Panc1 (cell line): ENCODE data around the gene OXTR. TPM values are rescaled to one million over a fixed set of nuclear protein-coding genes. Genes with fewer than 3 reads are reported as not detected.

Experiments used
- ATAC-seq: fragments of 200-7000 bp; cut with Tn5 transposase; 2 replicates; pipeline ENCODE4 v1.9.1; 2020; ENCODE audit warnings: mild to moderate bottlenecking, moderate library complexity
- BruUV-seq: library from RNA; stranded (reverse); fragments of 400-500 nt; replicated peaks from 2 replicates; lab custom pipeline; 2021; lab: Mats Ljungman, UMichigan
- CTCF ChIA-PET: fragments of 300-600 bp; sonication (Branson Sonifier 250); formaldehyde crosslinking; loops from one replicate; lab custom pipeline; 2022; ENCODE audit warnings: antibody characterized with exemption; lab: Charles Lee
- POLR2A ChIA-PET: fragments of 300-600 bp; sonication (Branson Sonifier 250); formaldehyde crosslinking; loops from one replicate; lab custom pipeline; 2022; ENCODE audit warnings: antibody characterized with exemption; lab: Charles Lee
- DNase-seq: peaks from one replicate; pipeline ENCODE4 v3.0.0-alpha.2; 2010; ENCODE audit warnings: low read depth, low spot score
- H3K27ac ChIP-seq: 2 replicates; pipeline ENCODE4 v1.5.1; 2011; ENCODE audit warnings: mild to moderate bottlenecking, low read length, inconsistent platforms
- H3K27me3 ChIP-seq: fragments of 200-500 bp; sonication (Bioruptor generic); 2 replicates; pipeline ENCODE4 v1.6.0; 2014; ENCODE audit warnings: low read length, inconsistent platforms; ENCODE audit not compliant: control insufficient read depth, insufficient read depth
- H3K36me3 ChIP-seq: fragments of 200-500 bp; sonication (Bioruptor generic); 2 replicates; pipeline ENCODE4 v1.5.1; 2014; ENCODE audit warnings: inconsistent platforms, mild to moderate bottlenecking, low read length, moderate library complexity; ENCODE audit not compliant: control insufficient read depth, insufficient read depth
- H3K4me1 ChIP-seq: 2 replicates; pipeline ENCODE4 v1.5.1; 2011; ENCODE audit warnings: inconsistent platforms, mild to moderate bottlenecking, low read length, moderate library complexity; ENCODE audit not compliant: control insufficient read depth, insufficient read depth
- H3K4me3 ChIP-seq, 2 experiments: 2 replicates each; pipeline ENCODE4 v1.5.1; 2011 to 2012; ENCODE audit warnings: low read depth in 2 of 2, low read length in 2 of 2, mild to moderate bottlenecking in 2 of 2, inconsistent platforms in 1 of 2, moderate library complexity in 1 of 2
- H3K9me3 ChIP-seq: fragments of 200-500 bp; sonication (Bioruptor generic); 2 replicates; pipeline ENCODE4 v1.5.1; 2014; ENCODE audit warnings: low read depth, mild to moderate bottlenecking, inconsistent platforms, low read length, moderate library complexity; ENCODE audit not compliant: control insufficient read depth, insufficient read depth
- CTCF ChIP-seq: fragments of 450-650 bp; IDR thresholded peaks from 2 replicates; pipeline ENCODE4 v1.5.1; 2017; ENCODE audit warnings: mild to moderate bottlenecking
- POLR2AphosphoS5 ChIP-seq: IDR thresholded peaks from 2 replicates; pipeline ENCODE4 v1.6.1; 2012; ENCODE audit warnings: mild to moderate bottlenecking, low read depth, low read length, moderate library complexity
- REST ChIP-seq, 2 experiments: IDR thresholded peaks; 2 replicates each; pipeline ENCODE4 v1.6.1; 2011 to 2012; ENCODE audit warnings: low read depth in 2 of 2, control low read depth in 1 of 2, low read length in 1 of 2, mild to moderate bottlenecking in 1 of 2, moderate library complexity in 1 of 2; ENCODE audit not compliant: insufficient read depth in 1 of 2
- SIN3A ChIP-seq: IDR thresholded peaks from 2 replicates; pipeline ENCODE4 v1.6.1; 2012; ENCODE audit warnings: low read depth, mild to moderate bottlenecking, low read length, moderate library complexity, borderline replicate concordance; ENCODE audit not compliant: insufficient read depth
- TCF7L2 ChIP-seq: IDR thresholded peaks from 2 replicates; pipeline ENCODE4 v1.6.1; 2011; ENCODE audit warnings: mild to moderate bottlenecking, low read depth, low read length, inconsistent platforms
- in situ Hi-C: cut with HindIII; loops from 2 replicates; pipeline ENCODE4 v1.10.0; 2016; ENCODE audit warnings: low sequenced_read_pairs, low pct_unique_long_range_greater_than_20kb
- intact Hi-C: fragments of 100-400 bp; cut with micrococcal nuclease; formaldehyde crosslinking; loops from one replicate; pipeline ENCODE4 v1.10.0; 2022; ENCODE audit not compliant: unreplicated experiment
- total RNA-seq: library from RNA; stranded (reverse); gene quantifications from one replicate; pipeline ENCODE4 v1.2.1, GENCODE V29; 2021; ENCODE audit not compliant: unreplicated experiment

Gene OXTR
- total RNA-seq, 1 experiment from 2014 or later = 2.7 TPM

DNA sequence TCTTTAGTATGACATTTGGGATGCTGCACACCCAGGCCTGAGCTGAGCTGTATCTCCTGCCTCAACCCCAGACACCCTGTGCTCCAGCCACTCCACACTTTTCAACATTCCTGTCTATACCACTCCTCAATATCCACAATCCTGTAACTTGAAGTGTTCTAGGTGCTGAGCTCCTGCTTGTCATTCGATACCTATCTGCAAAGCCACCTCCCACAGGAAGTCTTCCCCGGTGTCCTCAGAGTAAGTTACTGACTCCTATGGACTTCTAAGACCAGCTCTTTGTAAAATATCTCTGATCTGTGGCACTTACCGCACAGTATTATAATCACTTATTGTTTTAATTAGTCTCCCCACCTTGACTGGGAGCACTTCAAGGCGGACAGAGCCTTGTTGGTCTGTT, 37.0 kb downstream of the OXTR start:
- POLR2A ChIA-PET = no interaction called here

DNA sequence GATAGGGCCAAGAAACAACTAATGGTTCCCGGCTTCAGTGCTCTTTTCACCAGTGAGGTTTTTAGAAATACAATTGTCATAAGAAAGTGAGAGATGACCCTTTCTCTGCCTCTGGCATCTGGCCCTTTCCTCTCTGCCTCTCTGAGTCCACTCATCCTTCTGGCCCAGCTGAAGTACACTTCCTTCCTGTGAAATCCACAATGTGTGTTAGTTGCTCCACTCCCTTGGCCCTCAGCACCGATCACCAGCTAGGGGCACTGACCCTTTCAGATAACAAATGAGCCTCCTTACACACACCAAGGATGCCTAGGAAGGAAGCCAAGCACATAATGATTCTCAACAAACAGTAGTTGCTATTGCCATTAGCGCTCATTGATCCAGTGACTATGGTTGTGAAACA, 38.8 kb downstream of the OXTR start:
- DNase-seq (no peak), ATAC-seq (no peak)
- no peak for TF ChIP-seq SIN3A
- no peaks in the 10 kb centered on the region for H3K27me3 ChIP-seq
- in situ Hi-C loops (no loop called here), intact Hi-C loops (no loop called here)
- no peaks in the 10 kb centered on the region for H3K9me3 ChIP-seq
- H3K36me3 ChIP-seq = no peaks in the 10 kb centered on the region
- ChIA-PET CTCF (no interaction called here), POLR2A (no interaction called here)
- no peaks in the 10 kb centered on the region for H3K4me1 ChIP-seq
- no peak overlapping the region for H3K4me3 ChIP-seq
- H3K27ac ChIP-seq = no peak overlapping the region
- BruUV-seq = no TSS peak

More for the DNA sequence above, 37.0 kb downstream of the OXTR start:
- BruUV-seq = no TSS peak
- intact Hi-C loops = no loop called here
- in situ Hi-C loops = no loop called here
- CTCF ChIA-PET = no interaction called here
- Histone ChIP-seq H3K27ac (no peak overlapping the region), H3K36me3 (no peaks in the 10 kb centered on the region), H3K4me3 (no peak overlapping the region), H3K27me3 (no peaks in the 10 kb centered on the region), H3K4me1 (no peaks in the 10 kb centered on the region), H3K9me3 (no peaks in the 10 kb centered on the region)
- DNase-seq (no peak), ATAC-seq (no peak)
- TF ChIP-seq CTCF (no peak), POLR2AphosphoS5 (no peak), TCF7L2 (no peak), SIN3A (no peak), REST (IDR thresholded peaks at IDR 0.05; ENCODE audit: insufficient read depth in 1 of 2, low read depth in 2 of 2, low read length in 1 of 2) (no peak)

DNA sequence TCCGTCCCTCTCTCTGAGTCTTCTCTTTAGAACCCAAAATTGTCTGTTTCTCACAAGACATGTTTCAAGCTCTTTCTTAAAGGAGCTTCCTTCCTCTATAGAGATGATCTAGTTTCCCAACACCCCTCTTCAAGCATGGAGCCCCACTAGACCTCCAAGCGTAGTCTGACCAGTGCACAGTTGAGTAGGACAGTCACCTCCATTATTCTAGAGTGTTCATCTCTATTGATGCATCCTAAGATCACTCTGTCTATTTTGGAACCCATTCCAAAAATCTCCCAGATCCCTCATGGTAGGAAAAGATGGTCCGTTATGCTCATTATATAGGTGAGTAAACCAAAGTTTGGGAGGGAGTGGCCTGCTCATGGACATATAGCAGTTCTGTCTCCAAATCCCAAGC, 39.9 kb downstream of the OXTR start:
- BruUV-seq = no TSS peak
- no peak for TF ChIP-seq TCF7L2
- no peak for TF ChIP-seq REST (IDR thresholded peaks at IDR 0.05; ENCODE audit: insufficient read depth in 1 of 2, low read depth in 2 of 2, low read length in 1 of 2)
- TF ChIP-seq SIN3A = no peak
- no peak for TF ChIP-seq CTCF
- no peak for TF ChIP-seq POLR2AphosphoS5
- intact Hi-C loops = no loop called here
- ATAC-seq = no peak
- H3K27me3 ChIP-seq = no peaks in the 10 kb centered on the region
- CTCF ChIA-PET = no interaction called here
- no peaks in the 10 kb centered on the region for H3K9me3 ChIP-seq
- POLR2A ChIA-PET = no interaction called here
- no peak overlapping the region for H3K4me3 ChIP-seq
- no peaks in the 10 kb centered on the region for H3K4me1 ChIP-seq
- H3K36me3 ChIP-seq = no peaks in the 10 kb centered on the region
- DNase-seq = no peak
- H3K27ac ChIP-seq = no peak overlapping the region
- in situ Hi-C loops = no loop called here
